GM18909 (cell line): ENCODE data around the gene KMT2E.
"Not testable (repeated sequence)": the region's sequence is repeated elsewhere in the genome, so short reads cannot be mapped to it uniquely, and the experiment has no call there.

Source experiments
- ATAC-seq: cut with Tn5 transposase; IDR thresholded peaks from one replicate; pipeline ENCODE4 v1.9.1; 2021; ENCODE audit warnings: mild to moderate bottlenecking; ENCODE audit not compliant: unreplicated experiment, poor library complexity

KMT2E gene

DNA sequence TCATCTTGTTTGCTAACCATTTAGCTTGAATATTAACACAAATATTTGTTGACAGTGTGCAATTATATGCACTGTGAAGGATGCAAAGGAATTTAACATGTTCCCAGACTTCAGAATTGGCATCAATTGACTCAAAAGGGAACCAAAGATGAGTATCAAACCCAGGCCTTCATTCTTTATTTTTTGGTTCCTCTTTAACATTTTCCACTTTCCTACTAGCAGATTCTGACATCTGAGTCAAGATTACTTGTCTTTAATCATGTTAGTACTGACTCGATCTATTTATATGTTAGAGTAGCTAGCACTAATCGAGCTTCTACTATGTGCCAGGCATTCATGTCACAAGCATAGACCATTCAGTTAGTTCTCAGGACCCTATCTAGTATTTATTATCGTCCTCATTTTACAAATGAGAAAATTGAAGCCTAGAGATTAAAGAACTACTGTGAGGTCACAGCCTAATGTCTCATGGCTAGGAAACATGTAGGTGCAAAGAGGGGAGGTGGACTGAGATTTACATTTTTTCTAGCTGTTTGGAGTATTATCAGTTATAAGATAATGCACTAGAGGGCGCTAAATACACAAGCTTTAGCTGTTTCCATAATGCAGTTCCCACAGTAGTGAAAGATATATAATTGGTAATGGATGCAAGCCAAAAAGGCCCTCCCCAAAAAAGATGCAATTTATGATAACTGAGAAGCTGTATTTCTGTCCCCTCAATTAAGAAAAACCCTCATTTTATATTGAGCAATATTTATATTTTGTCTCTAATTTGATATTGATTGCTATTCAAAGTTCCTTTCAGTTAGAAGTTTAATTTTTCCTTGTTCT lies 32.9 kb upstream of the KMT2E start:
- ATAC-seq: no peak

DNA sequence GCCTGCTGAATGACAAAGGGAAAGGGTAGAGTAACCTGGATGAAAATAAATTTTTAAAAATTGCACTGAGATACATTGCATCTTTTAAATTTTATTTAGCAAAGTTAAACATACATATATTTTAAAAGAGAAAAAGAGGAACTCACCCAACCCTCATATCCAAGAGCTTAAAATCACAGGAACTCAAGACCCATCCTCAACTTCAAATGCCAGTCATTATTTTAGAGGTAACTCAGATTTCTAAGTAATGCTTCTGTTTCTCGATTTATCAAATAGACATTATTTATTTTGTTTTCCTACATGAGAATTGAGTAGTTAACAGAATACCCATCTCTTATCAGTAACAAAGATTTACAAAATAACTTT lies 32.4 kb upstream of the KMT2E start:
- ATAC-seq: no peak

DNA sequence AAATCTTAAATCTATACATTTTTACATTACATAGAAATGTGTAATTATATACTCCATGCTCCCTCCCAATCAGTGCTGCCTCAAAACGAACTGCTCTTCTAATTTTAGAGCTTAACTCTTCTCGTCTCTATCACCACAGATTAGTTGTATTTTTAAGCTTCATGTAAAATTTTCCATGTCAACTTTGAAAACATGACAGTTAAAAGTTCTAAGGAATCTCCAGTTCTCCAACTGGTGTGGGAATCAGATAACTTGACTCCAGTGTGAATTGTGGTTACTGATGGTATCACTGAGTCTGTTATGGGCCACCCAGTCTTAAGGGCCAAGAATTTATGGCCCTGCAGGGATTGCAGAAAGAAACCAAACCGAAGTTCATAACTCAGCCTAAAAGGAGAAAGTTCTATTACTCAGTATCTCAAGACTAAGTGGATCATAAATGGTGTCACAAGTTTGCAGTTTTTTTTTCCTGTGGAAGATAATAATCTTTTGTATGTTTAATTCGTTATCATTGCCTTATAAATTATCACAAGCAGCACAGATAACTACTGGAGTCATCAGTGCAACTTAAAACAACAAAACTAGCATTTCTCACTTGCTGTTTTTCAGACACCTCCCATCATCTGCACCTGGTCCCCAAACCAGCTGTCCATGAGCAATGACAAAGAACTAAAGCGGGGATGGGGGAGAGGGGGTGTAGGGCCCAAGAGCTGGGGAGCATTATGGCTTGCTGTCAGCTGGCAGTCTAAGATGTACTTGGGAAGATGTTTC lies 31.5 kb upstream of the KMT2E start:
- ATAC-seq: no peak

DNA sequence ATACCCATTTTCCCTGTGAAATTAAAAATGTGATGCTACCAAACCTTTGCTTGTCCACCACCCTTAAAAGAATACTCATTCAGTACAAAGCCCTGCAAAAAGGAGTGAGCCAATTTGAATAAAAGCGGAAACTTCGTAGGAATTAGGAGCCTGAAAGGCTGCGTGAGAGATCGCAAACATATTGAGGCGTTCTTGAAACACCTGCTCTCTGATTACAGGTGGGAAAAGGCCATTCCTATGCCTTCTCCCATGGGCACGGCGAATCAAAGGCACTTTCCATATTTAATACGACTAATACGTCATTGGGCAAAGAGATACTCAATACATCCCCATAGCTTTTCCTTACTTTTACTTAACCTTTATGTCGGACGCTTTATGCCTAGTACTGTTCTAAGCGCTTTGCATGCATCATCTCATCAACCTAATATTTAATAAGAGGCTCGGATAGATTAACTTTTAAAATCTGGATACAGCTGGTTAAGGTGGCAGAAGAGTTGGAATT lies 30.9 kb upstream of the KMT2E start:
- no peak for ATAC-seq

DNA sequence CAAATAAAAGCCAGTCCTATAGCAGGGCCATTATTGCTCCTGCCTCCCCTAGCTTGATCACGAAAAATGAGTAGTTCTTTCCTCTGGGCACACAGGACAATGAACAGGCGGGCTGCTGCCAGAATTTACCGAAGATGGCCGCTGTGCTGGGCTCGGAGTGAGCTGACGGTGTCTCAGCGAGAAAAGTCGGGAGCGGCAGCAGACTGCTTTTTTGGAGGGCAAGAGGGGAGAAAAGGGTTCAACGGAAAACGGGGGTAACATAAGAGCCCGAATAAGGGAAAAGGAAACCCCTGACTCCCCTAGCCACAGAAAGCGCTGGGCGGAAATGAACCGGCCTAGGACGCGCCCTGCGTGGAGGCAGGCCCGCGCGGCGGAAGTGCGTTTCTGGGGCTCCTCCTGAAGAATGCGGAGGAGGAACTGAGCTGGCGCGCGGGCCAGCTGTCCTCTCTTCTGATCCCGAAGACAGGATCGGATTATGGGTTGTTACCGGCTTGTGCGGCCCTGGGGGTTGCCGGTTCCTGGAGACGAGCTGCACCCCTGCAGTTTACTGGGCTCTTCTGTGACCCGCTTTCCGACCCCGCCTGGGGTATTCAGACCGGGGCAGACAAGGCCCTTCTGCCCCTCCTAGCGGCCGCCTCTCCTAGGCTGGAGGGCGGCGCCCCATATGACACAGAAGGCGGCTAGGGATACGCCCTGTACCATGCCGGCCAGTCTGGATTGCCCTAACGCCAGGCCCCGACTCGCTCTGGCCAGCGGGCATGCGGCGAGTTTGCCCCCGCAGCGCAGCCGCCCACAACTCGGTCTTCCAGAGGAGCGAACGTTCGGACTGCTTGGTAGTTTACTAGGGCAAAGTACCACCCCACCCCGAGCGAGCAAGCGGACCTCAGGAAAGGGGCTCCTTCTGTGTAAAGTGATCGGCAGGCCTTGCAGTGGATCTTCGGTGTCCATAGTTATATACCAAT lies 30.1 kb upstream of the KMT2E start:
- ATAC-seq: peak; percentile 89

DNA sequence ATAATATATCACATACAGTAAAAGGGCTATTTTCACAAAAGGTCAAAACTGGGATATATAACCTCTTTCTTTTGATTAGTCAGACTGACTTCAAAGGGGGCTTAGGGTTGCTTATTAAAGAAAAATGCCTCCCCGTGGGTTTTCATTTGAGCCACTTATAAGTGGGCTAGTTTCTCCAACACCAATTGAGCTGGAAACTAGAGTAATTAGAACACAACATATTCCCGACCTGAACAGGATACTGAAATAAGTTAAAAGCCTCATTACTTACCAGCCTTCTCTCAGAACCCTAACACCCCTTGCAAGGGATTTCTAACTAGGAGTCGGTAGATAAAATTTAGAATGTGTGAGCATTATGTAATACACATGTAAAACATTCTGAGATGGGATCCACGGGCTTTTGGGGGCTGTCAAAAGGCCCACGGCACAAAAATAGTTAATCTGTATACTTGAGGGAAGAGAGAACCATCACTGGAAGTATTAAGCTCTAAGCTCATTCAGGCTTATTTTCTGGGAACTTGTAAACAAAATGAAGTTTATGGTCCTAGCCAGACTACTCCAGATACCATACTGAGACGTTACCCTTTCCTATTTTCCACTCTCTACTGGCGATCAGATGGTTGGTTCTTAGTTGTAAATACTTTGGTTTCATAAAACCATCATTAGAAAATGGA lies 29.3 kb upstream of the KMT2E start:
- ATAC-seq: no peak

DNA sequence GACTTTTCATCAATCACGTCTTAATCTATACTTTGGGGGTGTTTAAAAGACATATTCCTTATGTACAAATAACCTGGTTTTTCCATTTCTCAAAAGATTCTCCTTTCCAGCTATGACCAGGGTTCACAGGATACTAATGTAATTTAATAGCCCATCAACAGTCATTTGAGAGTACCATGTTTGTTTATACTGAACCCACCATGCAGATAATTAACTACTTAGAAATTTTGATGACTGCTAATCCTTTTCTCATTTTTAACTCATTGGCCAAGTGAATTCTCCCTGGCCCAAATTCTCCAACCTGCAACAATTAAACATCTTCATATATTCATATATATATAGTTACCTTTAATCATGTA lies 28.8 kb upstream of the KMT2E start:
- ATAC-seq: no peak

DNA sequence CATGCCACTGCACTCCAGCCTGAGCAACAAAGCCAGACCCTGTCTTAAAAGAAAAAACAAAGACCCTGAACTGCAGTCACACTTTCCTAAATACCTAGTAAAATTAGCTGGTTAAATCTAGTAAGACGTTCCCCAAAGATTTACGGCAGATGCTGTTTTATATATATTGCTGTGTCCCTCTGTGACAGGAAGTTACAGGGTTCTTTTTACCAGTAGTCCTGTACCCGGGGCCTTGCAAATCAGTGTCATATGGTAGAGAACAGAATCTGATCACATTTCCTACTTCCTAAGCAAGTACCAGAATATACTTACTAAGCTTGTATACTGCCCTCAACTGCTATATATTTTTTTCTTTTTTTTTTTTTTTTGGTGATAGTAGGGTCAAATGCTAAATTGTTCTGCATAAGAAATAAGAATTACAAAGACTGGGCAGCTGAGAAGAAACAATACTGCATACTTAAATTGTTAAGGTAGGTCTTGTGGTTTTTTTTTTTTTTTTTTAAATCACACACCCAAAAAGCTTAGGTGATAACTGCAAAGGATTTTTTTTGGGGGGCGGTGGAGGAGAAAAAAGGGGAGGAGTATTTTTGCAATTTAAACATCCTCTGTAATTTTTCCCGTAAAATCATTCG lies 27.3 kb upstream of the KMT2E start:
- ATAC-seq: no peak

DNA sequence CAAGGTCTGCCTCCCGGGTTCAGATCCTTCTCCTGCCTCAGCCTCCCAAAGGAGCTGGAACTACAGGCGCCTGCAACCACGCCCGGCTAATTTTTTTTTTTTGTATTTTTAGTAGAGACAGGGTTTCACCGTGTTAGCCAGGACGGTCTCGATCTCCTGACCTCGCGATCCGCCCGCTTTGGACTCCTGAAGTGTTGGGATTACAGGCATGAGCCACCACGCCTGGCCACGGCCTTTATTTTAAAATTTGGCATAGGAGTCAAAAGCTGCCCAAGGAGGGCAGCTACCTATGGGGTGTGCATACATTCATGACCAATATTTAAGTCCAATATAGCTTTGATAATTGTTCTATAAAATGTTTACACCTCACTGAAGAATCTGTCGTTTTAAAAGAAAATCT lies 26.6 kb upstream of the KMT2E start:
- not testable (repeated sequence) for ATAC-seq

DNA sequence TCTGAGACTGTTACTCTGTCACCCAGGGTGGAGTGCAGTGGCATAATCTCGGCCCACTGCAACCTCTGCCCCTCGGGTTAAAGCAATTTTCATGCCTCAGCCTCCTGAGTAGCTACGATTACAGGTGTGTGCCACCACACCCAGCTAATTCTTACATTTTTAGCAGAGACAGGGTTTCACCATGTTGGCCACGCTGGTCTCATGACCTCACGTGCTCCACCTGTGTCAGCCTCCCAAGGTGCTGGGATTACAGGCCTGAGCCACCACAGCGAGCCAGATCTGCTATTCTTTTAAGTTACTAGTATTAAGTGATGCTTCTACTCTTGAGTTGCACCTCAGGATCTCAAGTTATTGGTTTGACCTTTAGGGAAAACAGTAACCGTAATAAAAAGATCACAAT lies 23.0 kb upstream of the KMT2E start:
- no peak for ATAC-seq

DNA sequence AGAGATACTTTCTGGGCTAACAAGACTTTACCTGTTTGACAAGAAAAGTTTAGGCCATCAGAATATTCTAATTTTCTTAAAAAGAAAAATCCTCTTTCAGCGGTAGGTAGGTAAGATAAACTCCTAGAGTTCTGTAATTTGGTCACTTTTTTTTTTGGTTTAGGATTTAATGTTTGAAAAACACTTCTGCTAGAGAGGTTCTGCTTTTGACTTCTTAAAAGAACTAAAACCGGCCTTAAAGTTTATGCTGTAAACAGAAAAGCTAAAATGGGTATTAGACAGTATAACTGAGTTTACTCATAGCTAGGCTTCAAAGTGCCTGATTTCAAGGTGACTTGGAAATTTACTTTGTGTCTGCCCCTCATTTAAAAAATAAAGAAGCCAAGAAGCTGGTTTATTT lies 21.7 kb upstream of the KMT2E start:
- ATAC-seq: no peak

DNA sequence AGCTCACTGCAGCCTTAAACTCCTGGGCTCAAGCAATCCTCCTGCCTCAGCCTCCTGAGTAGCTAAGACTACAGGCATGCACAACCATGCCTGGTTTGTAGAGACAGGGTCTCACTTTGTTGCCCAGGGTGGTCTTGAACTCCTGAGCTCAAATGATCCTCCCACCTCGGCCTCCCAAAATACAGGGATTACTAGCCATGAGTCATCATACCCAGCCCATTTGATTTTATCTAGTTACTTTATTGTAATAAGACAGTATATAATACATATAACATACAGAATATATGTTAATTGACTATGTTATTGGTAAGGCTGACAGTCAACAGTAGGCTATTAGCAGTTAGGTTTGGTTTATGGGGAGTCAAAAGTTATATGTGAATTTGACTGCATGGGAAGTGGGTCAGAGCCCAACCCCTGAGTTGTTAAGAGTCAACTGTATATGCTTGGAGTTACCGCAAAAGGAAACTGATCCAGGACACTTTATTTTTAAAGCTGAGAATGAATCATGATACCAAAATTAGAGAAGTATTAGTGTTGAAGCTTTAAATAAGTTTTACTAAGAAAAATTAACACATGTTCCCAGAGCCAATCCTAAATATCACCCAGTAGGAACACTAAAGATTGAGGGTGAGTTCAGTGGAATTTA lies 20.7 kb upstream of the KMT2E start:
- no peak for ATAC-seq

DNA sequence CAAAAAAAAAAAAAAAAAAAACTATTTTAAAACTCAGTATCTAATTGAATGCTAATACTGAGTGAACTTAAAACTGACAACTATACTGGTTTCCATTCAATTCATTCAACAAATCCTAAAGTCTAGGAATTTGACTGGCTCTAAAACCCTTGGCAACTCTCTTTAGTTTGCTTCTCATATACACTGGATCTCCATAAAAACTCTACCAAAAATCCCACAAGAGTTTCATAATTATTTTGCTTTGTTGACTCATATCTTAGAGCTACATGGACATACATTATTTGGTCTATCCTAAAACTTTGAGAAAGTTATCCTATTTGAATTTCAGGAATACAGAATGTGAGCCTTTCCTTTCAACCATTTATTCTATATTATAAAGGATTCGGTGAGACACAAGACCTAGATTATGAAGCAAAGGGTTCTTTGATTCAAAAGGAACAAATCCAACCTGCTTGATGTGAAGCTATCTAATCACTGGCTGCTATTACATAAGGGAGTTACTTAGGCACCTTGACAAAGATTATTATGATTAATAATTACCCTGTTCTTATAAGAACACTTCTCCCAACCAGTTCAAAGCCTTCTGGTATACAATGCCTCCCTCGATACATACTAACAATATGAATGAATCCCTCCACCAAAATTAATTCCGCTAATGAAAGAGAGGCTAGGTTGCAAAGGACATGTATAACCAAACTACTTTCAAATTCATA lies 15.8 kb upstream of the KMT2E start:
- ATAC-seq: no peak

DNA sequence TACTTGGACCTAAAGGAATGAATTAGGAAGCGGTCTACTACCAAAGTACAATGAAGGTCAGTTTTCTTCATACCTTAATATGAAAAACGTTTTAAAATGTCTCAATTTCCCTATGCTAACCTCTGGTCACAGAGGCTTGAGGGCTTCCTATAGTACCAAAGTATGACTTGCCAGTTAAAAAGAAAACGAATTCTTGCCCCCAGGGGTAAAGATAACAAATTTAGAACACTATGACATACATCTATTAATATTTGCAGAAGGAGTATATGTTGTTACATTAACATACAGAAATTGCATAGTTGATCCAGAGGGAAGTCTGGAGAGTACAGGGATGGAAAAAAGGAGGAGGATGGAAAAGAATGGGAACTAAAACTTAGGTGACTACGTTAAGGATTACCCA lies 13.8 kb upstream of the KMT2E start:
- no peak for ATAC-seq

DNA sequence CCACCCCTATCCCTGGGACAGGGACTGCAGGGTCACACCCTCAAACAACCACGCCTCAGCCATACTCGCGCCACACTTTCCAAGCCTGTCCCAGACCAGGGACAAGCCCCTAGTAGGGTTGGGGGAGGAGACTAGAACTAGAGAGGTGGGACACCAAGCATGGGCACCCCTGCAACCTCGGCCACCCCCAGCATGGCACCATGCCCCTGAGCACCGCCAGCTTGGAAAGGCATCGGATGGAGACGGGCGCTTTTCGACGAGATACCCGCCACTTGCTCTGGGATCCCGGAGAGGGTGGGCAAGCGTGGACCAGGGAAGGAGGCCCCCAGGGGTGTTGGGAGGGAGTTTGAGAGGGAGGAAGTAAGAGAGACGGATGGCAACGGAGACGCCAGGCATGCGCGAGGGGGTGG lies 13.1 kb upstream of the KMT2E start:
- no peak for ATAC-seq

DNA sequence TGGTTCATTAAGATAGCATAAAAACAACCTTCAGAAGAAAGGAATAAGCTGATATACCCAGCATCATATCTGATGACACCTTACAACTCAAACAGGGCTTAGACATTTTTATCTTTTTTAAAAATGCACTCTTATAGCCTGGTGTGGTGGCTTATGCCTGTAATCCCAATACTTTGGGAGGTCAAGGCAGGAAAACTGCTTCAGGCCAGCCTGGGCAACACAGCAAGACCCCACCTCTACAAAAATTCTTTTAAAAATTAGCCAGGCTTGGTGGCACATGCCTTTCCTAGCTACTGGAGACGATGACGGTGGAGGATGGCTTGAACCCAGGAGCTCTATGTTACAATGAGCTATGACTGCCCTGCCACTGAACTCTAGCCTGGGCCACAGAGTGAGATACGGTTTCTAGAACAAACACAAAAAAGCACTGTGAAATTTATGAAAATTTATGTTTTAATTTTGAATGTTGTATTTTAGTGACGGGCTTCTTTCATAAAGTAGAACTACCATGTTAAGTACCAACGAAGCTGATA lies 12.3 kb upstream of the KMT2E start:
- no peak for ATAC-seq

DNA sequence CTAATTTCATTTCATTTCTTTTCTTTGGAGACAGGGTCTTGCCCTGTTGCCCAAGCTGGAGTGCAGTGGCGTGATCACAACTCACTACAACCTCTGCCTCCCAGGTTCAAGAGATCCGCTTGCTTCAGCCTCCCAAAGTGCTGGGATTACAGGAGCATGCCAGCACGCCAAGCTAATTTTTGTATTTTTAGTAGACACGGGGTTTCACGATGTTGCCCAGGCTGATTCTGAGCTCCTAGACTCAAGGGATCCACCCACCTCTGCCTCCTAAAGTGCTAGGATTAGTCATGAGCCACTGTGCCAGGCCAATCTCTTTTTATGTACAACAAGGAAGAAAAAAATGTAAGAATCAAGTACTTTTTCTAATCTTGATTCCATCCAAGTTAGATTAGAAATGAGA lies 10.7 kb upstream of the KMT2E start:
- ATAC-seq: no peak

DNA sequence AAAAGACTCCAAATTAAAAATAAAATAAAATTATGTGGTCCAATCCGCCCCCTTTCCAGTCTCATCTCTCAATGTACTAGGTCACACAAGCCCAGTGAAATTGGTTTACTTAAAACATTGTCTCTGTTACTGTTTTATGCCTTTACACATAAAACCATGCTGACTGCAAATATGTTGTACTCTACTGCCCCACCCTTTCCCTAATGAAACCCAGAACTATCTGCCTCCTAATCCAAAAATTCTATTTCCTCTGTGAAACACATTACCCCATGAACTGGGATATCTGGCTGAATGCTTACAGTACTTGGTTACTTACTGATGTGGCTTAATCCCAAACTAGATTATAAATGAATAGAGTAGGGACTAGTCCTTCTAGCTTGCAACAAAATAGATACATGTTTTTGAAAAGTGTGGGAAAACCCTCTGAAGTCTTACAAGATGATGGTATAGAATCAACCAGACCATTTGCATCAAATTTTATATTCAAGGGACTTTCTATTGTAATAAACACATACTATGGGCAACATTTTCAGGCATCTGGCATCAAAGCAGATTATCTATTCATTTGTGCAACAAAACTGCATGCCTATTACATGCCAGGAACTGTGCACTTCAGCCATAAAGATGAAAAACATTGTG lies 10.0 kb upstream of the KMT2E start:
- ATAC-seq: no peak
